GM19238 (cell line): ENCODE results near the gene LSR.
"Not testable (repeated sequence)": the region's sequence is repeated elsewhere in the genome, so short reads cannot be mapped to it uniquely, and the experiment has no call there.

Source experiments
- DNase-seq: peaks from one replicate; pipeline ENCODE4 v3.0.0; 2011; ENCODE audit warnings: low spot score; ENCODE audit not compliant: insufficient read length

Gene LSR

DNA sequence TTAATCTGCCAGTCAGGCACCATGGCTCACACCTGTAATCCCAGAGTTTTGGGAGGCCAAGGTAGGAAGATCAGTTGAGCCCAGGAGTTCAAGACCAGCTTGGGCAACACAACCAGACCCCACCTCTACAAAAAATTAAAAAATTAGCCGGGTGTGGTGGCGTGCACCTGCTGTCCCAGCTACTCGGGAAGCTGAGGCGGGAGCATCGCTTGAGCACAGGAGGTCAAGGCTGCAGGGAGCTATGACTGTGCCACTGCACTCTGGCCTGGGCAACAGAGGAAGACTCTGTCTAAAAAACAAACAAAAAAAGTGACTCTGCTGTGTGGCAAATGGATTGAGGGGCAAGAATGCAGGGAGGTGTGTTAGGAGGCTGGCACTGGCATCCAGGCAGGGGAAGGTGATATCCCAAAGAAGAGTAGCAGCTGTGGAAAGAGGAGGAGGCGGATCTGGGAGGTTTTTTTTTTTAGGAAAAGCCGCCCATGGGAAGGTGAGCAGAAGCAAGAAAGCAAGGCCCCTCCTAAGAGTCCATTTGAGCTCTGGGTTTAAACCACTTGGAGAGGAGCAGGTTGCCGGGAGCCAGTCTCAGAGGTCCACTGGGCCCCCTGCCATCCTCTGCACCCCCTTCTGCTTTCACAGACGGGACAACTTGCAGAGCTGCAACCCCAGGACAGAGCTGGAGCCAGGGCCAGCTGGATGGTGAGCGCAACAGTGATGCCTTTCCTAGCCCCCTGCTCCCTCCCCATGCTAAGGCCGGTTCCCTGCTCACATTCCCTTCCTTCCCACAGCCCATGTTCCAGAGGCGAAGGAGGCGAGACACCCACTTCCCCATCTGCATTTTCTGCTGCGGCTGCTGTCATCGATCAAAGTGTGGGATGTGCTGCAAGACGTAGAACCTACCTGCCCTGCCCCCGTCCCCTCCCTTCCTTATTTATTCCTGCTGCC lies 35.6 kb downstream of the LSR start:
- DNase-seq, result no peak

DNA sequence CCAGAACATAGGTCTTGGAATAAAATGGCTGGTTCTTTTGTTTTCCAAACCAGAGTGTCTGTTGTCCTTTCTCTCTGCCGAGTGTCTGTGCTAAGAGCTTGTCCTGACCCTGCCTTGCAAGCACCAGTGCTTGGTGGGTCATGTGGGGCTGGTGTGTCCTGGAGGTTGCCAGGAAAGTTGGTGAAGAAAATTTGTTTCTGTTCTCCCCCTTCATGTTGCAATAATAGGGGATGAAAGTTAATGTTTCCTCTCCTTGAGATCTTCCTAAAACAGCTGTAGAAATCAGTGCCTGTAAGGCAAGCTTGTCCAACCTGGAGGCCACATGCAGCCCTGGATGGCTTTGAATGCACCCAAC lies 36.3 kb downstream of the LSR start:
- no peak for DNase-seq

DNA sequence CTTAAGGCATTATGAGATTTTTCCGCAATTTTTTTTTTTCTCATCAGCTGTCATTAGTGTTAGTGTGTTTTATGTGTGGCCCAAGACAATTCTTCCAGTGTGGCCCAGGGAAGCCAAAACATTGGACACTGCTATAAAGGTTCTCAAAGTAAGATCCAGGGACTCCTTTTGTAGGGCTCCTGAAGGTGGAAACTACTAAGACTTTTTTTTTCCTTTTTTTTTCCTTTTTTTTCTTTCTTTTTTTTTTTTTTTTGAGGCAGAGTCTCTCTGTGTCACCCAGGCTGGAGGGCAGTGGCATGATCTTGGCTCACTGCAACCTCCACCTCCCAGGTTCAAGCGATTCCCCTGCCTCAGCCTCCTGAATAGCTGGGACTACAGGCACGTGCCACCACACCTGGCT lies 36.7 kb downstream of the LSR start:
- not testable (repeated sequence) for DNase-seq

DNA sequence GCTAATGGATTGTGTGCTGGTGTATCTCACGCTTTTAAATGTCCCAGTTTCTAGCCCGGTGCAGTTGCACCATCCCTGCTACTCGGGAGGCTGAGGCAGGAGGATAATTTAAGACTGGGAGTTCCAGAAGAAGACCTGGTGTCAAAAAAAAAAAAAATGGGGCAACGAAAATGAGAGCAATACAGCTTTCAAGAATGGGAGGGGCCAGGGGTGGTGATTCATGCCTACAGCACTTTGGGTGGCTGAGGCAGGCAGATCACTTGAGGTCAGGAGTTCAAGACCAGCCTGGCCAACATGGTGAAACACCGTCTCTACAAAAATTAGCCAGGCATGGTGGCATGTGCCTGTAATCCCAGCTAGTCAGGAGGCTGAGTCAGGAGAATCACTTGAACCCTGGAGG lies 37.3 kb downstream of the LSR start:
- not testable (repeated sequence) for DNase-seq

DNA sequence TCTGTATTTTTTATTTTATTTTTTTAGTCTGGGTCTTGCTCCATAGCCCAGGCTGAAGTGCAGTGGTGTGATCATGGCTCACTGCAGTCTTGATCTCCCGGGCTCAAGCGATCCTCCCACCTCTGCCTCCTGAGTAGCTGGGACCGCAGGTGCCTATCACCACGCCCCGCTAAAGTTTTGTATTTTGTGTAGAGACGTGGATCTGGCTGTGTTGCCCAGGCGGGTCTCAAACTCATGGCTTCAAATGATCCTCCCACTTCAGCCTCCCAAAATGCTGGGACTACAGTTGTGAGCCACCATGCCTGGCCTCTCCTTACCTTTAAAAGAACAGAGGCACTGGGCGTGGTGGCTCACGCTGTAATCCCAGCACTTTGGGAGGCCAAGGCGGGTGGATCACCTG lies 38.9 kb downstream of the LSR start:
- no peak for DNase-seq

DNA sequence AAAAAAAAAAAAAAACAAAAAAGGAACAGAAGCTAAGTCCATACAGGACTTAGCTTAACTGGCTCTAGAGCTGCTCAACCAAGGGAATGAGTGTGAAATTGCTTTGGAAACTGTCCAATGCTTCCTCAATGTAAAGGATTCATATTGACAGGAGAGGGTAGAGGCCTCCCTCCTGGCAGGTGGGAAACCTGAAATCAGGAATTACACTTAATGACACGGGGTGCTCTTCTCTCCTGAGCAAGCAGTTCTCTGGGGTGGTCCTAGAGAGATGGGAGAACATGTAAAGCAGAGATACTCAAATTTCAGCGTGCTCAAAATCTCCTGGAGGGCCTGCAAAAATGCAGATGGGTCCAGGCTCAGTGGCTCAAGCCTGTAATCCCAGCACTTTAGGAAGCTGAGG lies 39.5 kb downstream of the LSR start:
- no peak for DNase-seq

DNA sequence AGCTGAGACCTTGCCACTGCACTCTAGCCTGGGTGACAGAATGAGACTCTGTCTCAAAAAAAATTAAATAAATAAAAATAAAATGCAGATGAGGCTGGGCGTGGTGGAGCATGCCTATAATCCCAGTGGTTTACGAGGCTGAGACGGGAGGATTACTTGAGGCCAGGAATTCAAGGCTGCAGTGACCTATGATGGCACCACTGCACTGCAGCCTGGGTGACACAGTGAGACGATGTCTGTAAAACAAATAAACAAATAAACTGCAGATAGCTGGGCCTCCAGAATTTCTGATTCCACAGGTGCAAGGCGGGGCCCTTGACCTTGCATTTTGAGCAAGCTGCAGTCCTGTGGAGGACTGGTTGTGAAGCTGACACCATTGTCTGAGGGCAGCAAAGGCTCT lies 40.1 kb downstream of the LSR start:
- DNase-seq, result no peak

DNA sequence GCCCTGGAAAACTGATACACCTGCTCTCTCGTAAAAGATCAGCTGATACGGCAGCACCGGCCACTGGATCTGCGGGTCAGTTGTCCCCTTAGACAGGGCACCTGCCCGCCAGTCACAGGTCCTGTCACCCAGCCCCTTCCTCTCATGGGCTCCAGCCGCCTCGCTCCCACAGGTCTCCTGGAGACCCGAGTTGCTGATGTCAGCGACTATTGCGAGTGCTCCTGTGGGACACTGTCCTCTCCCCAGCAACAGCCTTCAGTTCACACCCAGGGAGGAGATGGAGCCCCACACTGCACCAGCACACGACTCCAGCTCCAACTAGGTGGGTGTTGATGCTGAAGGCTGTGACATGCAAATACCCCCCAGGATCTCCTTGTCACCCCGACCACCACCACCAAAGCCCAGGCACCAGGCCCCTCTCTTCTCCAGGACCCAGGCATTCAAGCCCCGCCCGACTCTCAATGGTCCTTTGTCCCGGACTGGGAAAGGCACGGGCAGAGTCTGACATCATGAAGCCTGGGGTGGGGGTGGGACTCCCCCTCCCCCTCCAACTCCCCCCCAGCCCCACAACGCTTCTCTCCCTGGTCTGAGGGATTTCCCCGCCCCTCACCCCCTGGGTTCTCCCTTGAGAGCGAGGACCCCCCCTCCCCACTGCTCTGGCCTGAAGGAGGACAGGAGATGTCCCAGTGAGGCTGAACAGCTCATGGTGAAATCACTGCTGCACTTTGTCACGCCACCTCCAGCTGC lies 41.8 kb downstream of the LSR start:
- DNase-seq, result no peak

DNA sequence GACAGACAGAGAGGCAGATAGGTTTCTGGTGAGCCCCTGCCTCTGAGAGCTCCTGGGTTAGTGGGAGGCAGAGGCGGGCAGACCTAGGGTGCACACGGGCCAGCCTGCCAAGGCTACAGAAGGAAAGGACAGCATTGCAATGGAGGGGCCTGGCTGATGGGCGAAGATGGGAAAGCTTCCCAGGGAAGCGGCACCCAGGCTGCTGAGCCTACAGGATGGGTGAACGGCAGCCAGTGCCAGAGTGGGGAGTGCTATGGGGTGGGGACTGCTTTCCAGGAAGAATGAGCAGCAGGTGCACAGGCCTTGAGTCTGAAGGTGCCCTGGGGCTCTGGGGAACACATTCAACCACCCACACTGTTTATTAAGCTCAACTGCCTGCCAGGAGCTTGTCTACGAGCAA lies 42.5 kb downstream of the LSR start:
- no peak for DNase-seq

DNA sequence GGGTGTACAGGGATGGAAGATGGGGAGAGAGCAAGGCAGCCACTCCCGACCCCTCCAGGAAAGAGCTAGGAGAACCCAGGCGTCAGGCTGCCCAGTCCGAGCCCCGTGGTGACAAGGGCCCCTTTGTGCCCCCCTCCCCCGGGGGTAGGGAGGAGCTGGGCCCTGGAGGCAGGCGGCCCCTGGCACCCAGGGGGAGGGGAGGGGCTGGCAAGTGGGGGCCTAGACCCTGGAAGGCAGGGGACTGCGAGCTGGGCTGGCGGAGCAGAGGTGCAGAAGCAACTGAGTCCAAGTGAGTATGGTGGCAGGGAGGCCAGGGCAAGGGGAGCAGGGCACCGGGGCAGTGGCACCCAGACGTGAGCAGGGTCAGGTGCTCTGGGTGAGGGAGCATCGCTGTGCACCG lies 43.1 kb downstream of the LSR start, which contains the start of gene MAG:
Gene MAG, plus strand, starts transcription at position 246 of the 400 bp plus-strand sequence. CDS start 3,248 bp downstream, outside the sequence.
- DNase-seq, result no peak

DNA sequence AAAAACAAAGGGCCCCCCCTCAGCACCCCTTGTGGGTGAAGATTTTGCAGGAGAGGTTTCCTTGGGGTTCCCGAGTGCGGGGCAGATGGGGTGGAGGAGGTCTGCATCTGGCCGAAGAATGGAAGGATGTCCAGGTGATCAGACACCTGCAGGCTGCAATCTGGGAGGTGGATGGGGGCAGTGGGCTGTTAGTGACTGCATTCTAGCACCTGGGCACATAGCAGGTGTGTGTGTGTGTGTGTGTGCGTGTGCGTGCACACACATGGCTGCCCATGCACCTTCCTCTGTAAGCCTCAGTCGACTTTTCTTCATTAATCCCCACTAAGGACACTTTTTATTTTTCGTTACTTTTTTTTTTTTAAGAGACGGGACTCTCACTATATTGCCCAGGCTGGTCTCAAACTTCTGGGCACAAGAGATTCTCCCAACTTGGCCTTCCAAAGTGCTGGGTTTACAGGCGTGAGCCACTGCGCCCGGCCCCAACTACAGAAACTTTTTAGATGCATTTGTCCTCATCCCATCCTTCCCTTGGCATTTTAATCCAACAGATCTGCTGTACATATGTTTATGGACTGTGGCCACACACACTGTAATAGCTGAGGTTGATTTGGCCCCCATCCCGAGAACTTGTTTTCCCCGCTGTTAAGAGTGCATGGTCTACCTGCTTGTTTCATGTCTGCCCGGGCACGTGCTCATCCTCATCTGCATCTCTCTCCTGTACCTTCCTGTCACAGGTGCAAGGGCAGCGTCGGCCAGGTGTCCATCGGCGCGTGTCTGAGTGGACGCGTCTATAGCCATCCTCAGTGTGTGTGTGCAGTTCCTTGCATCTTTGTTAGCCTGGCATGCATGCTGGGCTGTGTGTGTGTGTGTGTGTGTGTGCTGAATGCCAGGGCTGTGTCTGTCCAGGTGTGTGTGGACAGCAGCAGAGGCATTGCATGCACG lies 43.9 kb downstream of the LSR start:
- DNase-seq, result no peak

DNA sequence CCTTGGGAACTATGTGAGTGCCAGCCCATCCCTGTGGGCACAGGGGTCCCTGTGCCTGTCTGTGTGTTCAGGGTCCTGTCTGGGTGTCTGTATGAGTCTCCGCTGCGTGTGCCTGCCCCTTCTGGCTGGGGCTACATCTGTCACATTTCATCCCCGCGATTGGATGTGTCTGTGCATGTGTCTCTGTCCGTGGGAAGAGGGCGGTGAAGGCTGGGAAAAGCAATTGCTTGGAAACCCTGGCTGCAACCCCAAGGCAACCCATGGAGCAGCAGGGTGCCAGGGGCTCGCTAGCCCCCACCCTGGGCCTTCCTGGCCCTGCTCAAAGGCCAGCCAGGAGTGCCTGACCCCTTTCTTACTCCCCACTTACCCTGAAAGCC lies 44.5 kb downstream of the LSR start:
- DNase-seq, result no peak

DNA sequence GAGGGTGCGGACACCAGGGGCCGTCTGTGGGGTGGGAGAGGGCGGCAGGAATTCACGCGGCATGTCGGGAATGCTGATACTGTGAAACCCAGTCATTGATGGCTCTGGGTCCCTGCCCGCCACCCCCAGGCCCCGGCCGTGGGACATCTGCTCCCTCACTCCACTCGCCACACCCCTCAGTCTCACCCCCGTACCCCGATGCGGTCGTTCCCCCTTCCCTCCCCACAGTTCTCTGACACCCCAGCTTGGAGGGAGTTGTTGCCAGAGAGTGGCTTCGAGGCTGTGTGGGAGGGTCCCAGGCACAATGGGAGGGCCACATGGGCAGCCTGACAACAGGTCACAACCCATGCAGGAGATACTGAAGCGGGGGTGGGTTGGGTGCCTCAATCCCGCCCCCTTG lies 45.0 kb downstream of the LSR start:
- no peak for DNase-seq

DNA sequence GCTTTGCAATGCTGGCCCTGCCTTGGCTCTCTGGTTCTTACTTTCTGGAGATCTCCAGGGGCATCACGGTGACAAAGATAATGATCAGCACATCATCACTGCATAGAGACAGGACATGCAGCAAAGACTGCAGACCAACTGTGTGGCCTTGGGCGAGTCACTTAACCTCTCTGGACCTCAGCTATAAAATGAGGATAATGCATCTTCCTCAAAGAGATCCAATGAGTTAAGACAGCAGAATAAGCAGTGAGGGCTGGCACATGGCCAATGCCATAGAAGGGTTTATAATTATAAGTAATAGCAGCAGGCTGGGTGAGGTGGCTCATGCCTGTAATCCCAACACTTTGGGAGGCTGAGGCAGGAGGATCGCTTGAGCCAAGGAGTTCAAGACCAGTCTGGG lies 45.5 kb downstream of the LSR start:
- DNase-seq, result no peak

DNA sequence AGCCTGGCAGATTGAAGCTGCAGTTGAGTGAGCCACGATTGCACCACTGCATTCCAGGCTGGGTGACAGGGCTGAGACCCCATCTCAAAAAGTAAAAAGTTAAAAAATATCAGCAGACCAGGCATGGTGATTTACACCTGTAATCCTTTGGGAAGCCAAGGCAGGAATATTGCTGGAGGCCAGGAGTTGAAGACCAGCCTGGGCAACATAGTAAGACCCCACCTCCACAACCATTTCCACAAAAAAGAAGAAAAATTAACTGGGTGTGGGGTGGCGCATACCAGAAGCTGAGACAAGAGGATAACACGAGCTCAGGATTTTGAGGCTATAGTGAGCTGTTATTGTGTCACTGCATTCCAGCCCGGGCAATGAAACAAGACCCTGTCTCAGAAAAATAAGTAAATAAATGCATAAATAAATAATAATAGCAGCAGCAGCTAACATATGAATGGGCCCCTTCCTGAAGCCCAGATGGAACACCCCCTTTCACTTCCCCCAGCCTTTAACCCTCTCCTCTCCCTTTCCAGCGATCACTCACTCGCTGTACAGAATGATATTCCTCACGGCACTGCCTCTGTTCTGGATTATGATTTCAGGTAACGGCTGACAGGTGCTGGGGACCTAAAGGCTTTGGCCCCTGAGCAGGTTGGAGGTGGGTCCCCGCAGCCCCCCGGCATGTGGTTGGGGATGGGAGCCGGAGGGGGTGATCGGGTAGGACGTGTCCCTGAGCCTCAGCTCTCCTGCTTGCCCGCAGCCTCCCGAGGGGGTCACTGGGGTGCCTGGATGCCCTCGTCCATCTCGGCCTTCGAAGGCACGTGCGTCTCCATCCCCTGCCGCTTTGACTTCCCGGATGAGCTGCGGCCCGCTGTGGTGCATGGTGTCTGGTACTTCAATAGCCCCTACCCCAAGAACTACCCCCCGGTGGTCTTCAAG lies 46.3 kb downstream of the LSR start:
- DNase-seq, result no peak

DNA sequence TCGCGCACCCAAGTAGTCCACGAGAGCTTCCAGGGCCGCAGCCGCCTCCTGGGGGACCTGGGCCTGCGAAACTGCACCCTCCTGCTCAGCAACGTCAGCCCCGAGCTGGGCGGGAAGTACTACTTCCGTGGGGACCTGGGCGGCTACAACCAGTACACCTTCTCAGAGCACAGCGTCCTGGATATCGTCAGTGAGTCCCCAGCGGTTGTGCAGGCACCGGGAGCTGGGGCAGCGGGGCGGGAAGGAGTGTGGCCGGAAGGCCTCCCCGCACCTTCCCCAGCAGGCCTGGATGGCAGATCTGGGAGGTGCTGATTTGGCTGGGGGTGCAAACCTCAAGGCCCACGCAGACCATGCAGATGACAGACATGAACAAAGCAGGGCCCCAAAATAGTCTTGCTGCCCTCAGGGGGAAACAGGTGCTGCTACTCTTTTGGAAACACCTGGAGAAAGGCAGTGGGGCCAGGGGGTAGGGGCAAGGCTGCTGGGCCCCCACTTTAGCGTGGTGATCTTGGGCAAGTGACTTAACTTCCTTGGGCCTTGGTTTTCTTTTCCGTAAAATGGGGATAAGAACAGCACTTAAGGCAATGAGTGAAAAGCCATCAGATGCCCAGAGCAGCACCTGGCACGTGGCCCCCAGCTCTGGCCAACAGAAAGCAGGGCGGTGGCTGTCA lies 47.1 kb downstream of the LSR start:
- peak; percentile 76 for DNase-seq

DNA sequence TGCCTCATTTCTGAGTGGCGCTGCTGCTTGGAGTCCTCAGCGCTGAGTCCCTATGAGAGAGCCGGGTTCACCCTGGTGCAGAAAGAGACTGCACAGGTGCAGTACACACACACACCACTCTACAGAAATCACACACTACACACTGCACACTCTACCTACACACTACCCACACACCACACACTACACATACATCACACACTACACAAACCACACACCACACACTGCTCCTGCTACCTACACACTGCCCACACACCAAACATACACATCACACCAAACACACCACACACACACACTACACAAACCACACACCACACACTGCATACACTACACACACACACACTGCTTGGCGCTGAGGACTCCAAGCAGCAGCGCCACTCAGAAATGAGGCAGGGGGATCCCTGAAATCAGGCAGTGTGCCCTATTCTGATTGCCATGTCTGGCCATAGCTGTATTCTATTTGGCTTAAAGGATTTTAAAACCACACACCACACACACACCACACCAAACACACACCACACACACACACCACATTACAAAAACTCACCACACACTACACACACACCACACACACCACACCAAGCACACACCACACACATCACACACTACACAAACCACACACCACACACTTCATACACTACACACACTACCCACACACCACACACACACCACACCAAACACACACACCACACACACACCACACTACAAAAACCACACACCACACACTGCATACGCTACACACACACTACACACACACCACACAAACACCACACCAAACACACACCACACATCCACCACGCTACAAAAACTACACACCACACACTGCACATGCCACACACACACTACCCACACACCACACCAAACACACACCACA lies 48.1 kb downstream of the LSR start:
- no peak for DNase-seq

DNA sequence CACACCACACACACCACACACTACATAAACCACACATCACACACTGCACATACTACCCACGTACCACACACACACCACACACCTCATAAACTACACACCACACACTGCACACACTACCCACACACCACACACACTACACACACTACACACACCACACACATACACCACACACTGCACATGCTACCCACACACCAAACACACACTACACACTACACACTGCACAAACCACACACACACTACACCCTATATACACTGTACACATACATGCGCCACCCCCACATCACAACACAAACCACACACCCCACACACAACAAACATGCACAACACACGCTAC lies 48.7 kb downstream of the LSR start:
- no peak for DNase-seq

DNA sequence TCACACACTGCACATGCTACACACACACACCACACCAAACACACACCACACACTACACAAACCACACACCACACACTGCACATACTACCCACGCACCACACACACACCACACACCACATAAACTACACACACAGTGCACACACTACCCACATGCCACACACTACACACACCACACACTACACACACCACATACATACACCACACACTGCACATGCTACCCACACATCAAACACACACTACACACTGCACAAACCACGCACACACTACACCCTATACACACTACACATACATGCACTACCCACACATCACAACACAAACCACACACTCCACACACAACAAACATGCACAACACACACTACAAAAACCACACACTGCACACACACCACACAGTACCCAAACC lies 49.1 kb downstream of the LSR start:
- no peak for DNase-seq
